HEK293 (cell line): ENCODE measurements around the gene SLC39A12.

Experiments
- ZBTB7A ChIP-seq: fragments of 450-650 bp; formaldehyde crosslinking; IDR thresholded peaks from 2 replicates; pipeline ENCODE4 v1.5.1; 2016; ENCODE audit warnings: low read depth, missing biosample characterization, missing genetic modification characterization
- ZNF785 ChIP-seq: fragments of 450-650 bp; formaldehyde crosslinking; IDR thresholded peaks from 2 replicates; pipeline ENCODE4 v1.5.1; 2016; ENCODE audit warnings: missing biosample characterization, missing genetic modification characterization
- TF ChIP-seq, protein P1 (sequence below): fragments of 450-650 bp; formaldehyde crosslinking; IDR thresholded peaks from 2 replicates; pipeline ENCODE4 v1.5.1; 2016; ENCODE audit warnings: missing biosample characterization, missing genetic modification characterization
- TF ChIP-seq, protein P2 (sequence below): fragments of 450-650 bp; formaldehyde crosslinking; conservative IDR thresholded peaks from 2 replicates; pipeline ENCODE4 v1.5.1; 2016; ENCODE audit warnings: low read depth, missing biosample characterization, missing genetic modification characterization

GRCh38 chr10:18044976-18045720 is 93.4 kb downstream of the SLC39A12 start:
- no peak for TF ChIP-seq ZNF785 (tag by site-specific recombination)
- TF ChIP-seq, protein P1, sequence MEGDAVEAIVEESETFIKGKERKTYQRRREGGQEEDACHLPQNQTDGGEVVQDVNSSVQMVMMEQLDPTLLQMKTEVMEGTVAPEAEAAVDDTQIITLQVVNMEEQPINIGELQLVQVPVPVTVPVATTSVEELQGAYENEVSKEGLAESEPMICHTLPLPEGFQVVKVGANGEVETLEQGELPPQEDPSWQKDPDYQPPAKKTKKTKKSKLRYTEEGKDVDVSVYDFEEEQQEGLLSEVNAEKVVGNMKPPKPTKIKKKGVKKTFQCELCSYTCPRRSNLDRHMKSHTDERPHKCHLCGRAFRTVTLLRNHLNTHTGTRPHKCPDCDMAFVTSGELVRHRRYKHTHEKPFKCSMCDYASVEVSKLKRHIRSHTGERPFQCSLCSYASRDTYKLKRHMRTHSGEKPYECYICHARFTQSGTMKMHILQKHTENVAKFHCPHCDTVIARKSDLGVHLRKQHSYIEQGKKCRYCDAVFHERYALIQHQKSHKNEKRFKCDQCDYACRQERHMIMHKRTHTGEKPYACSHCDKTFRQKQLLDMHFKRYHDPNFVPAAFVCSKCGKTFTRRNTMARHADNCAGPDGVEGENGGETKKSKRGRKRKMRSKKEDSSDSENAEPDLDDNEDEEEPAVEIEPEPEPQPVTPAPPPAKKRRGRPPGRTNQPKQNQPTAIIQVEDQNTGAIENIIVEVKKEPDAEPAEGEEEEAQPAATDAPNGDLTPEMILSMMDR (tag by site-specific recombination): no peak
- no peak for TF ChIP-seq ZBTB7A
- TF ChIP-seq, protein P2, sequence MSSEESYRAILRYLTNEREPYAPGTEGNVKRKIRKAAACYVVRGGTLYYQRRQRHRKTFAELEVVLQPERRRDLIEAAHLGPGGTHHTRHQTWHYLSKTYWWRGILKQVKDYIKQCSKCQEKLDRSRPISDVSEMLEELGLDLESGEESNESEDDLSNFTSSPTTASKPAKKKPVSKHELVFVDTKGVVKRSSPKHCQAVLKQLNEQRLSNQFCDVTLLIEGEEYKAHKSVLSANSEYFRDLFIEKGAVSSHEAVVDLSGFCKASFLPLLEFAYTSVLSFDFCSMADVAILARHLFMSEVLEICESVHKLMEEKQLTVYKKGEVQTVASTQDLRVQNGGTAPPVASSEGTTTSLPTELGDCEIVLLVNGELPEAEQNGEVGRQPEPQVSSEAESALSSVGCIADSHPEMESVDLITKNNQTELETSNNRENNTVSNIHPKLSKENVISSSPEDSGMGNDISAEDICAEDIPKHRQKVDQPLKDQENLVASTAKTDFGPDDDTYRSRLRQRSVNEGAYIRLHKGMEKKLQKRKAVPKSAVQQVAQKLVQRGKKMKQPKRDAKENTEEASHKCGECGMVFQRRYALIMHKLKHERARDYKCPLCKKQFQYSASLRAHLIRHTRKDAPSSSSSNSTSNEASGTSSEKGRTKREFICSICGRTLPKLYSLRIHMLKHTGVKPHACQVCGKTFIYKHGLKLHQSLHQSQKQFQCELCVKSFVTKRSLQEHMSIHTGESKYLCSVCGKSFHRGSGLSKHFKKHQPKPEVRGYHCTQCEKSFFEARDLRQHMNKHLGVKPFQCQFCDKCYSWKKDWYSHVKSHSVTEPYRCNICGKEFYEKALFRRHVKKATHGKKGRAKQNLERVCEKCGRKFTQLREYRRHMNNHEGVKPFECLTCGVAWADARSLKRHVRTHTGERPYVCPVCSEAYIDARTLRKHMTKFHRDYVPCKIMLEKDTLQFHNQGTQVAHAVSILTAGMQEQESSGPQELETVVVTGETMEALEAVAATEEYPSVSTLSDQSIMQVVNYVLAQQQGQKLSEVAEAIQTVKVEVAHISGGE (tag by site-specific recombination): no peak
